Neural cell (in vitro differentiated cells): Measurements from ENCODE around the gene ALG5.
A peak's percentile ranks its signal among the peaks of the same experiment; 100 is the strongest.

Source experiments
- EP300 ChIP-seq: fragments of 450-650 bp; conservative IDR thresholded peaks from 2 replicates; pipeline ENCODE4 v1.6.1; 2014; ENCODE audit warnings: antibody characterized with exemption, mild to moderate bottlenecking, moderate library complexity; ENCODE audit not compliant: poor library complexity, severe bottlenecking
- MXI1 ChIP-seq: fragments of 450-650 bp; conservative IDR thresholded peaks from 2 replicates; pipeline ENCODE4 v1.6.1; 2014; ENCODE audit warnings: antibody characterized with exemption, mild to moderate bottlenecking; ENCODE audit not compliant: poor library complexity, severe bottlenecking
- POLR2AphosphoS5 ChIP-seq: IDR thresholded peaks from 2 replicates; pipeline ENCODE4 v1.6.1; 2012
- TAF1 ChIP-seq: IDR thresholded peaks from 2 replicates; pipeline ENCODE4 v1.6.1; 2012; ENCODE audit warnings: low read depth
- TF ChIP-seq, protein P1 (sequence below): fragments of 450-650 bp; IDR thresholded peaks from 2 replicates; pipeline ENCODE4 v1.5.1; 2014; ENCODE audit warnings: antibody characterized with exemption, mild to moderate bottlenecking, moderate library complexity; ENCODE audit not compliant: poor library complexity, severe bottlenecking

DNA sequence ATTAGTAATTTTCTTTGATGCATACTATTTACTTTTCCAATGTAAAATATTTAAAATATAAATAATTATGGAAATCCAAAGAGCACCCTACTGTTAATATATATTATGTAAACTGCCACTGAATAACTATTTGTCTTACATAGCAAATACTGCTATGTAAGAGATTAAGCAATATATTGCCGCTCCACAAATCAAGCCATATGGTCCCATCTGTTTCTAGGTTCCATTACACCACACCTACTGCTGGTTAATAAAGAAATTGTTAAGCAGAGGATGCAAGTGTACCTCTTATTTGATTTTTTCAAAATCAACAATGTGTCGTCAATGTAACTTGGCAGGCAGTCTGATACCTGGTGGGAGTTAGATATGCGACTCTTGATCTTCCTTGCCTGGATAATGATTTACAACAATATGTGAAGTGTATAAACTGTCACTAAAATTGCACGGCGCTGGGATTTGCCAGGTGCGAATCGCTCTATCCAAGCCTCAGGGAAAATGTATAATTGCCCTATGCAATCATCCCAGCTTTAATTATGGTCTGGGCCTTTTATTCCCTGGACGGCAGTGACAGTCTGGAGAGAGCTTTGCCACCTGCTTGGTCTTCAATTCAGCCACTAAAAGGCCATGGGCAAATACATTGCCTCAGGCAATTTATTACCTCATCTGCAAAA lies 95.1 kb downstream of the ALG5 start:
- TF ChIP-seq, protein P1, sequence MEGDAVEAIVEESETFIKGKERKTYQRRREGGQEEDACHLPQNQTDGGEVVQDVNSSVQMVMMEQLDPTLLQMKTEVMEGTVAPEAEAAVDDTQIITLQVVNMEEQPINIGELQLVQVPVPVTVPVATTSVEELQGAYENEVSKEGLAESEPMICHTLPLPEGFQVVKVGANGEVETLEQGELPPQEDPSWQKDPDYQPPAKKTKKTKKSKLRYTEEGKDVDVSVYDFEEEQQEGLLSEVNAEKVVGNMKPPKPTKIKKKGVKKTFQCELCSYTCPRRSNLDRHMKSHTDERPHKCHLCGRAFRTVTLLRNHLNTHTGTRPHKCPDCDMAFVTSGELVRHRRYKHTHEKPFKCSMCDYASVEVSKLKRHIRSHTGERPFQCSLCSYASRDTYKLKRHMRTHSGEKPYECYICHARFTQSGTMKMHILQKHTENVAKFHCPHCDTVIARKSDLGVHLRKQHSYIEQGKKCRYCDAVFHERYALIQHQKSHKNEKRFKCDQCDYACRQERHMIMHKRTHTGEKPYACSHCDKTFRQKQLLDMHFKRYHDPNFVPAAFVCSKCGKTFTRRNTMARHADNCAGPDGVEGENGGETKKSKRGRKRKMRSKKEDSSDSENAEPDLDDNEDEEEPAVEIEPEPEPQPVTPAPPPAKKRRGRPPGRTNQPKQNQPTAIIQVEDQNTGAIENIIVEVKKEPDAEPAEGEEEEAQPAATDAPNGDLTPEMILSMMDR: no peak
- TF ChIP-seq TAF1 (no peak), MXI1 (no peak), POLR2AphosphoS5 (peak; percentile 22), EP300 (no peak)
